ENCODE measurements around the gene VIPR1. TPM values are rescaled to one million over a fixed set of nuclear protein-coding genes. Genes with fewer than 3 reads are reported as not detected.

Gene VIPR1
- total and polyA plus RNA-seq, 7 donors = 2.6 to 50.6 (median 9.6) TPM

DNA sequence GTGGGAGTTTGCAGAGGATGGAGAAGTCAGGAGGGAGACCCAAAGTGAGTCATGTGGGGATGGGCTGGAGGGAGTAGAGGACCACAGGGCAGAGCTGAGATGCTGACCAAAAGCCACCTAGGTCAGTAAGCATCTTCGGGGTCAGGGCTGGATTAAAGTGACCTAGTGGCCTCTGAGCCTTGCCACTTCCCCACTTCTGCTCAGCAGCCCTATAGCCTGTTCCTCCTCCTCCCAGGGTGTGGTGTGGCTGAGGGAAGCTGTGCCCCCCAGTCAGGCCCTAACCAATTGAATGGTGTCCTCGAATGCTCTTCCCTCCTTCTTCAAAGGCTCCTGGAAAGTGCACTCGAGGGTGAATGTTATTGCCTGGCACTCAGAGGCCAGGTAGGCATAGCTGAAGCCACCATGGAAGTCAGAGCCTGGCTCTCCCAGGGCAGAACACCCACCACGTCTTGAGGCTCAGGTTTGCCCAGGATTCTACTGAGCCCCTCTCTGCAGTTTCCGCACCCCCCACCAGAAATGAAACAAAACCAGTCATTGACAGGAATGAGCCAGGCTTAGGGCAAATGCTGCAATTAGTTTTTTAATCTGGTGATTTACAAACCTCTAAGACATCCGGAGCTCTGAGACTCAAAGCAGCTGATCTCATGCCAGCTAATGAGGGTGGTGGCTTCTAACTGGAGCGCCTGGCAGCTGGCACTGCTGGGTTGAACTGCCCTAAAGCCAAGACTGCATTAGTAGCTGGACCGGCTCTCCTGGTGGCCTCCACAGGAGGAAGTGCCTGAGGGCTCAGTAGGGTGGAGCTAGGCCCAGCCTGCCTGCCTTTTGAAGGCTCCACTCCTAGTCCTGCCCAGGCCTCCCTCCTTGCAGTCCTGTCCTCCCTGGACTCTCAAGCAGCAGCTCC, 26.0 kb upstream of the VIPR1 start:
- no peaks in the 10 kb centered on the region for H3K36me3 ChIP-seq
- H3K27me3 ChIP-seq = no peaks in the 10 kb centered on the region
- no peak for DNase-seq
- H3K4me1 ChIP-seq = no peaks in the 10 kb centered on the region
- H3K4me3 ChIP-seq = no peak overlapping the region
- peaks cover 3 to 8% (median 5%) of the 10 kb centered on the region in 4 donors for H3K9me3 ChIP-seq
- H3K27ac ChIP-seq = no peak overlapping the region
- intact Hi-C loops (cut with DNase I) = no loop called here
- TF ChIP-seq POLR2A (IDR thresholded peaks at IDR 0.05) = no peak
- TF ChIP-seq EP300 (IDR thresholded peaks at IDR 0.05) = no peak
- TF ChIP-seq POLR2AphosphoS5 (IDR thresholded peaks at IDR 0.05) = no peak
- TF ChIP-seq, protein P1, sequence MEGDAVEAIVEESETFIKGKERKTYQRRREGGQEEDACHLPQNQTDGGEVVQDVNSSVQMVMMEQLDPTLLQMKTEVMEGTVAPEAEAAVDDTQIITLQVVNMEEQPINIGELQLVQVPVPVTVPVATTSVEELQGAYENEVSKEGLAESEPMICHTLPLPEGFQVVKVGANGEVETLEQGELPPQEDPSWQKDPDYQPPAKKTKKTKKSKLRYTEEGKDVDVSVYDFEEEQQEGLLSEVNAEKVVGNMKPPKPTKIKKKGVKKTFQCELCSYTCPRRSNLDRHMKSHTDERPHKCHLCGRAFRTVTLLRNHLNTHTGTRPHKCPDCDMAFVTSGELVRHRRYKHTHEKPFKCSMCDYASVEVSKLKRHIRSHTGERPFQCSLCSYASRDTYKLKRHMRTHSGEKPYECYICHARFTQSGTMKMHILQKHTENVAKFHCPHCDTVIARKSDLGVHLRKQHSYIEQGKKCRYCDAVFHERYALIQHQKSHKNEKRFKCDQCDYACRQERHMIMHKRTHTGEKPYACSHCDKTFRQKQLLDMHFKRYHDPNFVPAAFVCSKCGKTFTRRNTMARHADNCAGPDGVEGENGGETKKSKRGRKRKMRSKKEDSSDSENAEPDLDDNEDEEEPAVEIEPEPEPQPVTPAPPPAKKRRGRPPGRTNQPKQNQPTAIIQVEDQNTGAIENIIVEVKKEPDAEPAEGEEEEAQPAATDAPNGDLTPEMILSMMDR (IDR thresholded peaks at IDR 0.05) = no peak
- 48 to 49% methylated on average over 8 of the region's 8 CpGs for WGBS, 2 donors

- H3K4me3 ChIP-seq = no peak overlapping the region
- DNase-seq = no peak
- peaks cover 4 to 10% (median 7%) of the 10 kb centered on the region in 4 donors for H3K9me3 ChIP-seq
- H3K4me1 ChIP-seq = no peaks in the 10 kb centered on the region
- TF ChIP-seq, protein P1 (IDR thresholded peaks at IDR 0.05) = no peak
- TF ChIP-seq EP300 (IDR thresholded peaks at IDR 0.05) (no peak), POLR2AphosphoS5 (IDR thresholded peaks at IDR 0.05) (no peak), POLR2A (IDR thresholded peaks at IDR 0.05) (no peak)
- 82 to 84% methylated on average over 2 of the region's 2 CpGs for WGBS, 2 donors
- no peaks in the 10 kb centered on the region for H3K27me3 ChIP-seq
- H3K36me3 ChIP-seq = no peaks in the 10 kb centered on the region
- intact Hi-C loops (cut with DNase I) = no loop called here
- no peak overlapping the region for H3K27ac ChIP-seq
Measured at GRCh38 chr3:42477696-42478095, 24.7 kb upstream of the VIPR1 start.

DNA sequence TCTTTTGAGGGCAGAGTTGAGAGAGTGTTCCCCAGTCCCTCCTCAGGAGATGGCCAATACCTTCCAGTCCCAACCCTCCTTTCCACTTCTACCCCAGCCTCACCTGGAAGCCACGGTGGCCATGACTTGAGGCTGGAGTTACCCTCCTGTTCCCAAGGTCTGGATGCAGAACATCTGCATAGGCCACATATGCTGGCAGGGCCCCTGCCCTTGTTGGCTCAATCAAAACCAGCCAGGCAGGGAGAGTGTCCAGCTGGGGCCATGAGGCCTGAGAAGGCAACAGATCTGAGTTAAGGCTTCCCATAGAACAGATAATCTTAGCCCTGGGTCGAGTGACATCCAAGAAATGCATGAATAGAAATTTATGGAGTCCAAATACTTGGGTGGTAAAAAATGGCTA, 23.6 kb upstream of the VIPR1 start:
- Histone ChIP-seq H3K9me3 (peaks cover 4 to 10% (median 7%) of the 10 kb centered on the region in 4 donors), H3K27me3 (no peaks in the 10 kb centered on the region), H3K36me3 (no peaks in the 10 kb centered on the region), H3K4me3 (no peak overlapping the region), H3K27ac (no peak overlapping the region), H3K4me1 (no peaks in the 10 kb centered on the region)
- DNase-seq = no peak
- intact Hi-C loops (cut with DNase I) = no loop called here
- TF ChIP-seq POLR2AphosphoS5 (IDR thresholded peaks at IDR 0.05) = no peak
- TF ChIP-seq POLR2A (IDR thresholded peaks at IDR 0.05) = no peak
- TF ChIP-seq EP300 (IDR thresholded peaks at IDR 0.05) = no peak
- TF ChIP-seq, protein P1 (IDR thresholded peaks at IDR 0.05) = no peak
- WGBS, 2 donors = 48 to 62% methylated on average over 2 of the region's 2 CpGs

- no peak overlapping the region for H3K27ac ChIP-seq
- no peak for DNase-seq
- H3K4me1 ChIP-seq = peaks cover 0 to 9% (median 4%) of the 10 kb centered on the region in 4 donors
- H3K9me3 ChIP-seq = no peaks in the 10 kb centered on the region
- TF ChIP-seq POLR2AphosphoS5 (IDR thresholded peaks at IDR 0.05) = no peak
- no peak for TF ChIP-seq EP300 (IDR thresholded peaks at IDR 0.05)
- TF ChIP-seq POLR2A (IDR thresholded peaks at IDR 0.05) = no peak
- TF ChIP-seq, protein P1 (IDR thresholded peaks at IDR 0.05) = no peak
- no peaks in the 10 kb centered on the region for H3K36me3 ChIP-seq
- H3K27me3 ChIP-seq = no peaks in the 10 kb centered on the region
- intact Hi-C loops (cut with DNase I) = no loop called here
- no peak overlapping the region for H3K4me3 ChIP-seq
- WGBS, 2 donors = 83 to 88% methylated on average over 2 of the region's 2 CpGs
Measured at GRCh38 chr3:42486814-42487565, 15.5 kb upstream of the VIPR1 start.

Measured in sigmoid colon (tissue), 7 donors.